Uterus (tissue), 2 donors: ENCODE results near the gene CCR5.

Experiments
- CTCF ChIP-seq, 4 experiments: fragments of 200-600 bp in 2 of 4; fragments of 450-650 bp in 2 of 4; sonication (generic) in 2 of 4; IDR thresholded peaks; one replicate each; pipeline ENCODE4 v1.5.1; 2016 to 2019; ENCODE audit warnings: antibody characterized with exemption in 4 of 4, mild to moderate bottlenecking in 2 of 4, moderate library complexity in 1 of 4
- POLR2A ChIP-seq, 2 donors: fragments of 450-650 bp; IDR thresholded peaks; one replicate each; pipeline ENCODE4 v1.6.1; 2016; ENCODE audit warnings: antibody characterized with exemption in 2 of 2, mild to moderate bottlenecking in 1 of 2, moderate library complexity in 1 of 2

DNA sequence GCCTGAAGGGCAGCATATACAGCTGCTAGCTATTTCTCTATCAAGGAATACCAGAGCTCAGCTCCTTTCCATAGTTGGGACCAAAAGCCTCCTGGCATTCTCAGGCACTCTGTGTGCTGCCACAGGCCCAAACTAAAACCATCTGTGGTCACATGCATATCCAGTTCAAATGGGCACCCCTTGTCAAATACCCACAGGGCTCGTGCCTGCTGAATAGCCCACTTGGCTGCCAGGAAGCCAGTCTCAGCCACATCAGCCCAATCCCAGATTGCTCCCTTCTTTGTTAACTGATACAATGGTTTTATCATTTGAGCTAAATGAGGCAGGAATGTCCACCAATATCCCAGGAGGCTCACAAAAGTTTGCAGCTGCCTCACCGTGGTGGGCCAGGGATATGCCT is 50.2 kb downstream of the CCR5 start:
- TF ChIP-seq CTCF (IDR thresholded peaks at IDR 0.05) (no peak), POLR2A (IDR thresholded peaks at IDR 0.05) (no peak)
